Endothelial cell of umbilical vein (primary cell): ENCODE data around the gene CUEDC1. TPM values are rescaled to one million over a fixed set of nuclear protein-coding genes. Genes with fewer than 3 reads are reported as not detected.

Experiments used
- BruUV-seq: library from RNA; stranded (reverse); fragments of 400-500 nt; replicated peaks from 2 replicates; lab custom pipeline; 2021; lab: Mats Ljungman, UMichigan
- CTCF ChIA-PET: fragments of 300-600, 350-600 bp; sonication (Branson Sonifier 250); formaldehyde crosslinking; loops from one replicate; lab custom pipeline; 2021; ENCODE audit warnings: antibody characterized with exemption, inconsistent platforms; lab: Charles Lee
- POLR2A ChIA-PET: fragments of 300-600, 350-600 bp; sonication (Branson Sonifier 250); formaldehyde crosslinking; loops from one replicate; lab custom pipeline; 2021; ENCODE audit warnings: antibody characterized with exemption, inconsistent platforms; lab: Charles Lee
- DNase-seq: peaks from one replicate; pipeline ENCODE4 v3.0.0-alpha.2; 2011; ENCODE audit warnings: low read depth, low spot score
- FAIRE-seq: peaks from 2 replicates; lab custom pipeline; 2011; peaks lifted over from hg19 to GRCh38; lab: Jason Lieb, UNC
- H2AFZ ChIP-seq: 2 replicates; pipeline ENCODE4 v1.6.0; 2012; ENCODE audit warnings: low read depth, low read length, control low read depth, inconsistent platforms
- H3K27ac ChIP-seq: 2 replicates; pipeline ENCODE4 v1.5.1; 2011; ENCODE audit warnings: low read depth, mild to moderate bottlenecking, control low read depth, low read length, moderate library complexity; ENCODE audit not compliant: insufficient read depth
- H3K27me3 ChIP-seq, 2 experiments: 2 replicates each; pipeline versions ENCODE4 v1.6.0 to v1.6.1; 2011; ENCODE audit warnings: low read length in 2 of 2, mixed read lengths in 1 of 2; ENCODE audit not compliant: control insufficient read depth in 2 of 2, insufficient read depth in 2 of 2
- H3K36me3 ChIP-seq, 2 experiments: 2 replicates in 1 of 2; 3 replicates in 1 of 2; pipeline ENCODE4 v1.5.1; 2011; ENCODE audit warnings: low read length in 2 of 2, mild to moderate bottlenecking in 1 of 2, moderate library complexity in 1 of 2; ENCODE audit not compliant: control insufficient read depth in 2 of 2, insufficient read depth in 2 of 2; ENCODE audit errors: extremely low read depth in 1 of 2
- H3K4me1 ChIP-seq: 3 replicates; pipeline ENCODE4 v1.5.1; 2011; ENCODE audit warnings: mild to moderate bottlenecking, low read length; ENCODE audit not compliant: control insufficient read depth, insufficient read depth; ENCODE audit errors: extremely low read depth
- H3K4me2 ChIP-seq: 2 replicates; pipeline ENCODE4 v1.6.1; 2011; ENCODE audit warnings: low read length, control low read depth, mixed read lengths; ENCODE audit not compliant: insufficient read depth
- H3K4me3 ChIP-seq, 3 experiments: fragments of 200-600 bp in 1 of 3; sonication (generic), shearing (Covaris generic) in 1 of 3; replicated peaks in 1 of 3; 2 replicates each; pipeline ENCODE4 v1.5.1; 2011 to 2016; ENCODE audit warnings: control low read depth in 3 of 3, low read length in 3 of 3, mild to moderate bottlenecking in 2 of 3, inconsistent platforms in 1 of 3, low read depth in 1 of 3, moderate library complexity in 1 of 3; ENCODE audit not compliant: insufficient read depth in 1 of 3
- H3K79me2 ChIP-seq: 2 replicates; pipeline ENCODE4 v1.6.0; 2012; ENCODE audit warnings: low read length, inconsistent platforms; ENCODE audit not compliant: control insufficient read depth, insufficient read depth
- H3K9ac ChIP-seq: replicated peaks from 2 replicates; pipeline ENCODE3; 2011; ENCODE audit warnings: low read length, control low read depth; ENCODE audit not compliant: insufficient read depth; ENCODE audit errors: extremely low read depth
- H3K9me1 ChIP-seq: replicated peaks from 3 replicates; pipeline ENCODE4 v1.6.0; 2011; ENCODE audit warnings: mild to moderate bottlenecking, low read length; ENCODE audit not compliant: control insufficient read depth, insufficient read depth; ENCODE audit errors: extremely low read depth
- H3K9me3 ChIP-seq: replicated peaks from 2 replicates; pipeline ENCODE4 v1.5.1; 2012; ENCODE audit warnings: low read length, inconsistent platforms; ENCODE audit not compliant: control insufficient read depth, insufficient read depth
- H4K20me1 ChIP-seq: replicated peaks from 2 replicates; pipeline ENCODE3; 2011; ENCODE audit warnings: mild to moderate bottlenecking, low read length; ENCODE audit not compliant: control insufficient read depth, insufficient read depth; ENCODE audit errors: extremely low read depth
- CTCF ChIP-seq, 2 donors: IDR thresholded peaks; 1 replicate in 1 of 2; 2 replicates in 1 of 2; pipeline ENCODE4 v1.5.1; 2011; ENCODE audit warnings: low read length in 2 of 2, mild to moderate bottlenecking in 2 of 2, moderate library complexity in 2 of 2, control low read depth in 1 of 2, inconsistent platforms in 1 of 2, low read depth in 1 of 2; ENCODE audit not compliant: insufficient read depth in 1 of 2; ENCODE audit errors: extremely low read depth in 1 of 2
- EZH2 ChIP-seq: IDR thresholded peaks from 2 replicates; pipeline ENCODE4 v1.6.1; 2012; ENCODE audit warnings: borderline replicate concordance, low read depth, mild to moderate bottlenecking, moderate library complexity, low read length, inconsistent platforms; ENCODE audit not compliant: severe bottlenecking
- FOS ChIP-seq: IDR thresholded peaks from 2 replicates; pipeline ENCODE4 v1.6.1; 2011; ENCODE audit warnings: mild to moderate bottlenecking, low read length, moderate library complexity, borderline replicate concordance; ENCODE audit not compliant: insufficient read depth
- GATA2 ChIP-seq: IDR thresholded peaks from 2 replicates; pipeline ENCODE4 v1.7.0; 2011; ENCODE audit warnings: low read depth, mild to moderate bottlenecking, moderate library complexity, mixed read lengths, low read length; ENCODE audit not compliant: insufficient read length, insufficient read depth
- JUN ChIP-seq: IDR thresholded peaks from 2 replicates; pipeline ENCODE4 v1.6.1; 2011; ENCODE audit warnings: borderline replicate concordance, low read depth; ENCODE audit not compliant: insufficient read length, insufficient read depth
- MYC ChIP-seq: IDR thresholded peaks from one replicate; pipeline ENCODE4 v1.6.1; 2011; ENCODE audit warnings: mild to moderate bottlenecking, low read depth, low read length
- POLR2A ChIP-seq: IDR thresholded peaks from 2 replicates; pipeline ENCODE4 v1.6.1; 2012; ENCODE audit warnings: low read depth, mild to moderate bottlenecking, control low read depth, low read length
- POLR2AphosphoS5 ChIP-seq: IDR thresholded peaks from 2 replicates; pipeline ENCODE4 v1.6.1; 2012; ENCODE audit warnings: low read depth, mild to moderate bottlenecking, control low read depth, low read length, moderate library complexity; ENCODE audit not compliant: insufficient read depth
- dilution Hi-C: fragments of 300-500 bp; cut with MboI; formaldehyde crosslinking; loops from one replicate; pipeline ENCODE4 v1.15.0; 2019; ENCODE audit warnings: low sequenced_read_pairs; ENCODE audit not compliant: extremely low pct_ligation_motif_present
- intact Hi-C: fragments of 100-400 bp; cut with micrococcal nuclease; formaldehyde crosslinking; loops from one replicate; pipeline ENCODE4 v1.10.0; 2022
- polyA plus RNA-seq, 4 experiments: library from polyadenylated mRNA; depleted of rRNA in 3 of 4; stranded (reverse) in 3 of 4; unstranded in 1 of 4; fragments of >200 nt; gene quantifications; 2 replicates each; pipeline versions ENCODE4 v1.2.1 to v1.2.3, GENCODE V29; 2011 to 2012; ENCODE audit warnings: missing spikeins in 1 of 4
- total RNA-seq: library from RNA; stranded (reverse); gene quantifications from 2 replicates; pipeline ENCODE4 v1.2.3, GENCODE V29; 2021
- TF ChIP-seq, protein P1 (sequence below): IDR thresholded peaks from 2 replicates; pipeline ENCODE4 v1.6.1; 2011; ENCODE audit not compliant: insufficient read depth, insufficient read length

CUEDC1 gene
- total and polyA plus RNA-seq, 2 donors (not counting 3 experiments of a cell fraction or from before 2014, with no cell fraction given) = 15.8 to 27.7 TPM

GRCh38 chr17:57839571-57839923 is 115.7 kb downstream of the CUEDC1 start:
- H3K9me3 ChIP-seq = no peaks in the 10 kb centered on the region
- no peak for FAIRE-seq
- no peak for DNase-seq
- H3K4me3 ChIP-seq = no peak overlapping the region
- H3K27me3 ChIP-seq = no peaks in the 10 kb centered on the region
- H2AFZ ChIP-seq = no peak overlapping the region
- TF ChIP-seq CTCF (IDR thresholded peaks at IDR 0.05; ENCODE audit: extremely low read depth in 1 of 2, insufficient read depth in 1 of 2, low read depth in 1 of 2, low read length in 2 of 2) = no peak
- TF ChIP-seq MYC = no peak
- TF ChIP-seq JUN = no peak
- no peak for TF ChIP-seq FOS
- TF ChIP-seq POLR2A = no peak
- TF ChIP-seq EZH2 = no peak
- TF ChIP-seq GATA2 = no peak
- no peak for TF ChIP-seq POLR2AphosphoS5
- TF ChIP-seq, protein P1, sequence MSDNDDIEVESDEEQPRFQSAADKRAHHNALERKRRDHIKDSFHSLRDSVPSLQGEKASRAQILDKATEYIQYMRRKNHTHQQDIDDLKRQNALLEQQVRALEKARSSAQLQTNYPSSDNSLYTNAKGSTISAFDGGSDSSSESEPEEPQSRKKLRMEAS = no peak
- no peaks in the 10 kb centered on the region for H3K4me1 ChIP-seq
- POLR2A ChIA-PET = no interaction called here
- intact Hi-C loops = no loop called here
- H3K9ac ChIP-seq = no peak overlapping the region
- CTCF ChIA-PET = interaction anchor here (0.6 to 1.4 kb wide), 3 partner anchors 13 to 92 kb away, joined by 3 to 4 read pairs (median 4); no protein-coding TSS in a partner anchor
- peaks cover 4% of the 10 kb centered on the region for H3K79me2 ChIP-seq
- no peak overlapping the region for H3K4me2 ChIP-seq
- no peak overlapping the region for H3K27ac ChIP-seq
- H3K9me1 ChIP-seq = no peaks in the 10 kb centered on the region
- dilution Hi-C loops = no loop called here
- no TSS peak for BruUV-seq
- peaks cover 0 to 9% of the 10 kb centered on the region in 2 experiments for H3K36me3 ChIP-seq
- peaks cover 2% of the 10 kb centered on the region for H4K20me1 ChIP-seq
